HG03558 (cell line): ENCODE results near the gene IL22RA1.

Experiments used
- ATAC-seq: cut with Tn5 transposase; IDR thresholded peaks from one replicate; pipeline ENCODE4 v1.9.1; 2021; ENCODE audit warnings: moderate number of reproducible peaks; ENCODE audit not compliant: unreplicated experiment; ENCODE audit errors: extremely low read depth

IL22RA1 gene

GRCh38 chr1:24084050-24084449, 58.9 kb downstream of the IL22RA1 start:
- no peak for ATAC-seq

GRCh38 chr1:24082372-24082771, 60.6 kb downstream of the IL22RA1 start:
- no peak for ATAC-seq

DNA sequence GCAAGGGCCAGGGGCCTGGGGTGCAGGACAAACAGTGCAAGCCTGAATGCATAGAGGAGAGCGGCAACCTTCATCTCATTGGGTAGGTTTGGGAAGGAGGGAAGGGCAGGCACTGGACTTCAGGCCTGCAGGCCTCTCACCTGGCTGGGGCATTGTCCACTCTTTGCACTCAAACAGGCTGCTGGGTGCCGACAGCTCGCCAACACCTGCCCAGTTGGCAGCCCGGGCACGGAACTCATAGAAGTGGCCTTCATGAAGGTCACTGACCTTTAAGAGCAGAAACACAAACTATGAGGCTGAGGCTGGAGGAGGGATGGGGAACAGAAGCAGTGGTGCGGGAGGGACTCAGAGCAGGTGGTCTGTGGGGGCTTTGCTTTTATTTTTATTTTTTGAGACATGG, 61.8 kb downstream of the IL22RA1 start:
- no peak for ATAC-seq

GRCh38 chr1:24080131-24080530, 62.8 kb downstream of the IL22RA1 start:
- ATAC-seq: no peak

- ATAC-seq: no peak
These were observed 65.5 kb downstream of the IL22RA1 start for GRCh38 chr1:24077278-24077978.

DNA sequence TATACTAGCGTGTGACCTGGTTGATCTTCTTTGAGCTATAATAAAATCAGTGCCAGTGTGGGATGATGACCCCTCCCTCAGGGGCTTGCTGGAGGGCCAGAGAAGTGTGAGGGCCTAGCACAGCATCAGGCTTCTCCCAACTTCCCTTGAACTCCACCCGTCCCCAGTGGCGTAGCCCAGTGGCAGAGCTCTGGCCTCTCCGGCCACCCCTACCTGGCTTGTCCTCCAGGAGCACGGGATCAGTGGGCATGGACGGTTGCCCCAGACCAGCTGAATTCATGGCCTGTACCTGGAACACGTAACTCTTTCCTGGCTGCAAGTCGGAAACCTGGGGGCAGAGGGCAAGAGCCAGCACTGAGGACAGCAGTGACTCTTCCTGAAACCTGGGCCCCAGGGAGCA, 67.0 kb downstream of the IL22RA1 start:
- no peak for ATAC-seq

DNA sequence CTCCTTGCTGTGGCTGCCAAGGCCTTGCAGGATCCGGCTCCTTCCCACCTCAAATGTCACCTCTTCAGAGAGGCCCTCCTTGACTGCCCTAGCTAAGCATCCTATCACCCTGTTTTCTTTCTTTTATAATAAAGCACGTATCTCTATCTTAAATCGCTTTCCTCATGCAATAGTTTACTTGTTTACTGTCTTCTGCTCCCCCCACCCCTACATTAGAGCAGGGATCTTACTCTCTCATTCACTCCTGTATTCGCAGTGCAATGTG, 67.4 kb downstream of the IL22RA1 start:
- ATAC-seq: no peak

DNA sequence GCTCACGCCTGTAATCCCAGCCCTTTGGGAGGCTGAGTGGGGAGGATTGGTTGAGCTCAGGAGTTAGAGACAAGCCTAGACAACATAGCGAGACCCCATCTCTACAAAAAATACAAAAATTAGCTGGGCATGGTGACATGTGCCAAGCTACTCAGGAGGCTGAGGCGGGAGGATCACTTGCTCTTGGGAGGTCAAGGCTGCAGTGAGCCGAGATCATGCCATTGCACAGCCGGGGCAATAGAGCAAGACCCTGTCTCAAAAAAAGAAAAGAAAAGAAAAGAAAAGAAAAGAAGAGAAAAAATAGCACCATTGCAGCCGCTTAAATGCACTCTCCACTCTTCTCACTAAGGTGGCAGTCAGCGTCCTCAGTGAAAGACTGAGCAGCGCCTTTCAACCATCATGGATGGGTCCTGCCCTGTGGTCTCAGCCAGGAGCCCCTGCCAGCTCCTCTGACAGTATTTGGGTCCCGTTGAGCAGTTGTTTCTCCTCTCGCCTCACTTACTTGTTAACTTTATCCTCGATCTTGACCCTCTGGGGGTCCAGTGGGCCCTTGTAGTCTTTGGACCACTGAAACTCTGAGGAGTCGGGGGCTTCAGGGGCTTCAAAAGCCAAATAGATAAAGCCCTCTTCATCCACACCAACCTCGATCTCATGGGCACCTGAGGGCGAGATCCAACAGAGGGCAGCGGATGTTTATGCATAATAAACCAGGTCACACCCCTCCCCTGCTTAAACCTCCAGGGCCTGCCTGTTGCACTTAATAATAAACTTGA, 67.9 kb downstream of the IL22RA1 start:
- no peak for ATAC-seq

DNA sequence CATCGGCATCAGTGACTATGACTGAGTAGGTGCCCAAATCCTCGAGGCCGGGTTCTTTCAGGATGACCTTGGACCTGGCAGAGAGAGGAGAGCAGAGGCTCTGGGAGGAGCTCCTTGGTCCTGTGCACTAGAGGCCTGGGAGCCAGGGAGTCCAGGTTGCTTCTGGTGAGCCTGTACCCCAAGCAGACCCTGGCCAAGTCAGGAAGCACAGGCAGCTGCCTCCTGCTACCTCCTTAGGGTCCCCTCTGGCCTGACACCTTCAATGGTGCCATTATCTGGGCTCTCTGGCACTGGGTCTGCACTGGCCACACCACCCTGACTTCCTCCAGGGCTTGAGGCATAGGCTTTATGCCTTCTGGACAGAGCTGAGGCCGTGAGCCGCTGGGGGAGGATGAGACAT, 68.7 kb downstream of the IL22RA1 start:
- ATAC-seq: no peak

- no peak for ATAC-seq
These were observed 71.0 kb downstream of the IL22RA1 start for GRCh38 chr1:24071941-24072340.

DNA sequence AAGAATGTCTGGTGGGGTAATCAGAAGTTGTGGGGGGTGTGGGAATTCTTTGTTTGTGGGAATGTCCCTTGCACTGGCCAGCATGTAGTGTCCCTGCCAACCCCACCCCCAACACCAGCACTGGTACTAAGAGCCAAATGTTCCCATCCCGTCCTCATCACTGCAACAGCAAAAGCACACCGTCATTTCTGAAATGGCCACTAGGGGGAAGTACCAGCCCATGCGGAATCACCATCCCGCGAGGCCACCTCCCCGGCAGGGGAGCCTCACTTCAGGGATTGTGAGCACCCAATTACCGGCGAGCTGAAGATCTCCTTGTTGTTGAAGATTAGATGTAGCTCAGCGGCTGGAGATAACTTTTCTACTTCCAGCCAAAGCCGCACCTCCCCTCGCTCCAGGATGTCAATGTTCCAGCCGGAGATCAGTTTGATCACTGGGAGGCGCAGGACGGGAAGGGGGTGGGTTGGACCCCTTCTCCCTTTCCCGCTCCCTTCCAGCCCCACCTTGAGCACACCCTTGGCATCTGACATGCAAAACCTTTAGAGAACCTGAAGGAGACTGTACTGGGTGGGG, 72.0 kb downstream of the IL22RA1 start:
- no peak for ATAC-seq

- no peak for ATAC-seq
These were observed 73.1 kb downstream of the IL22RA1 start for GRCh38 chr1:24069817-24070216.
